Measurements from ENCODE around the gene GRIK5.

Gene GRIK5

DNA sequence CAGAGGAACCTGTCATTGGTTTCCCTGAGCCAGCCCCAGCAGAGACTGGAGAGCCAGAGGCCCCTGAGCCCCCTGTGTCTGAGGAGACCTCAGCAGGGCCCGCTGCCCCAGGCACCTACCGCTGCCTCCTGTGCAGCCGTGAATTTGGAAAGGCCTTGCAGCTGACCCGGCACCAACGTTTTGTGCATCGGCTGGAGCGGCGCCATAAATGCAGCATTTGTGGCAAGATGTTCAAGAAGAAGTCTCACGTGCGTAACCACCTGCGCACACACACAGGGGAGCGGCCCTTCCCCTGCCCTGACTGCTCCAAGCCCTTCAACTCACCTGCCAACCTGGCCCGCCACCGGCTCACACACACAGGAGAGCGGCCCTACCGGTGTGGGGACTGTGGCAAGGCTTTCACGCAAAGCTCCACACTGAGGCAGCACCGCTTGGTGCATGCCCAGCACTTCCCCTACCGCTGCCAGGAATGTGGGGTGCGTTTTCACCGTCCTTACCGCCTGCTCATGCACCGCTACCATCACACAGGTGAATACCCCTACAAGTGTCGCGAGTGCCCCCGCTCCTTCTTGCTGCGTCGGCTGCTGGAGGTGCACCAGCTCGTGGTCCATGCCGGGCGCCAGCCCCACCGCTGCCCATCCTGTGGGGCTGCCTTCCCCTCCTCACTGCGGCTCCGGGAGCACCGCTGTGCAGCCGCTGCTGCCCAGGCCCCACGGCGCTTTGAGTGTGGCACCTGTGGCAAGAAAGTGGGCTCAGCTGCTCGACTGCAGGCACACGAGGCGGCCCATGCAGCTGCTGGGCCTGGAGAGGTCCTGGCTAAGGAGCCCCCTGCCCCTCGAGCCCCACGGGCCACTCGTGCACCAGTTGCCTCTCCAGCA is 10.1 kb upstream of the GRIK5 start:
- no peak for DNase-seq (ENCODE audit: low read depth, low spot score)
- no peak overlapping the region for H3K4me3 ChIP-seq (ENCODE audit: low read length)

DNA sequence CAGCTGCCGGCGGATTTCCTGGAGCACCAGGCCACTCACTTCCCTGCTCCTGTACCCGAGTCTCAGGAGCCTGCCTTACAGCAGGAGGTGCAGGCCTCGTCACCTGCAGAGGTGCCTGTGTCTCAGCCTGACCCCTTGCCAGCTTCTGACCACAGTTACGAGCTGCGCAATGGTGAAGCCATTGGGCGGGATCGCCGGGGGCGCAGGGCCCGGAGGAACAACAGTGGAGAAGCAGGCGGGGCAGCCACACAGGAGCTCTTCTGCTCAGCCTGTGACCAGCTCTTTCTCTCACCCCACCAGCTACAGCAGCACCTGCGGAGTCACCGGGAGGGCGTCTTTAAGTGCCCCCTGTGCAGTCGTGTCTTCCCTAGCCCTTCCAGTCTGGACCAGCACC is 9.3 kb upstream of the GRIK5 start:
- no peak for DNase-seq (ENCODE audit: low read depth, low spot score)
- no peak overlapping the region for H3K4me3 ChIP-seq (ENCODE audit: low read length)

DNA sequence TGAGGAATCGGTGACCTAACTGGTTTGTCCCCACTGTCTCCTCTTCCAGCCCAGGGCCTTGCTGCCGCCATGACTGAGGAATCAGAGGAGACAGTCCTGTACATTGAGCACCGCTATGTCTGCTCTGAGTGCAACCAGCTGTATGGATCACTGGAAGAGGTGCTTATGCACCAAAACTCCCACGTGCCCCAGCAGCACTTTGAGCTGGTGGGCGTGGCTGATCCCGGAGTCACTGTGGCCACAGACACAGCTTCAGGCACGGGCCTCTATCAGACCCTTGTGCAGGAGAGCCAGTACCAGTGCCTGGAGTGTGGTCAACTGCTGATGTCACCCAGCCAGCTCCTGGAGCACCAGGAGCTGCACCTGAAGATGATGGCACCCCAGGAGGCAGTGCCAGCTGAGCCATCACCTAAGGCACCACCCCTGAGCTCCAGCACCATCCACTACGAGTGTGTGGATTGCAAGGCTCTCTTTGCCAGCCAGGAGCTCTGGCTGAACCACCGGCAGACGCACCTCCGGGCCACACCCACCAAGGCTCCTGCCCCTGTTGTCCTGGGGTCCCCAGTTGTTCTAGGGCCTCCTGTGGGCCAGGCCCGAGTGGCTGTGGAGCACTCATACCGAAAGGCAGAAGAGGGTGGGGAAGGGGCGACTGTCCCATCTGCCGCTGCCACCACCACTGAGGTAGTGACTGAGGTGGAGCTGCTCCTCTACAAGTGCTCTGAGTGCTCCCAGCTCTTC is 8.7 kb upstream of the GRIK5 start:
- H3K4me3 ChIP-seq (ENCODE audit: low read length) = no peak overlapping the region
- DNase-seq (ENCODE audit: low read depth, low spot score) = no peak

DNA sequence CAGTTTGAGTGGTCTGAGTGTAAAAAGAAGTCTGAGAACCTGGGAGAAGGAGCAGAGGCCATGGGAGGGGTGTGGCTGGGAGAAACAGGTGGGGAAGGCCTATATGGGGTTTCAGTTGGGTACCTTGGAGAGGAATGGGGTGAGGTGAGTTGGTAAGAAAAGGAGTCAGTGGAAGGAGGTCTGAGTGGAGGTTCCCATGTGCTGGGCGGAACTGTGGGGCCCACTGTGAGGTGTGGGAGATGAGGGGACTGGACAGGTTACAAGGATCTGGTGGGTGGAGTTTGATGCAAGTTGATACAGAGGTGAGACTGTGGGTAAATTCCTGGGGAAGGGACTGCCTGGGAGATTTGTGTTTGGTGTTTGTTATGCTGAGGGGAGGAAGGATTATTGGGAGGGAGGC is 8.1 kb upstream of the GRIK5 start:
- no peak for DNase-seq (ENCODE audit: low read depth, low spot score)
- H3K4me3 ChIP-seq (ENCODE audit: low read length) = no peak overlapping the region

DNA sequence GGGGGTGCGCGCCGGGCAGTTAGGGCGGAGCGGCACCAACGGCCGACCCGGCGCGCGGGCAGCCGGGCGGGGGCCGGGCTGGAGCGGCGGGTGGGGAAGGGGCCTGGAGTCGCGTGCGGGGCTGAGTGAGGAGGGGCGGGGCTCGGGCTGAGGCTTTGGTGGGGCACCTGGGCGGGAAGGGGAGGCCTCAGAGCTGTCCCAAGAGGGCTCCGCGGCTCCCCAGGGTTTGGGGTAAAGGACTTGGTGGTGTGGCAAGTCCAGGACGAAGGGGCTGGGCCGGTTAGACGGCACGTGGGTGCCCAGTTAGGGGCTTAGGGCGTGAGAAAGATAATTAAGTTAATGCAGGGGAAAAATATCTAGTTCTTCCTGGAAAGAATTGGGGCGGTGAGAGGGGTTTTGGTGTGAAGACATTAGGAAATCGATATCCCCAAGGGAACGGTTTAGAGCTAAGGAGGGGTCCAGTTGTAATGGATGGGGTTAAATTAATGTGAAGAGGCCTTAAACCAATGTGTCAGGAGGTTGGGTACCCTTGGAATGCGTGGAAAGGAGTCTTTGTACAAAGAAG is 6.5 kb upstream of the GRIK5 start:
- no peak for DNase-seq (ENCODE audit: low read depth, low spot score)
- H3K4me3 ChIP-seq (ENCODE audit: low read length) = peak overlapping the region; percentile 67

DNA sequence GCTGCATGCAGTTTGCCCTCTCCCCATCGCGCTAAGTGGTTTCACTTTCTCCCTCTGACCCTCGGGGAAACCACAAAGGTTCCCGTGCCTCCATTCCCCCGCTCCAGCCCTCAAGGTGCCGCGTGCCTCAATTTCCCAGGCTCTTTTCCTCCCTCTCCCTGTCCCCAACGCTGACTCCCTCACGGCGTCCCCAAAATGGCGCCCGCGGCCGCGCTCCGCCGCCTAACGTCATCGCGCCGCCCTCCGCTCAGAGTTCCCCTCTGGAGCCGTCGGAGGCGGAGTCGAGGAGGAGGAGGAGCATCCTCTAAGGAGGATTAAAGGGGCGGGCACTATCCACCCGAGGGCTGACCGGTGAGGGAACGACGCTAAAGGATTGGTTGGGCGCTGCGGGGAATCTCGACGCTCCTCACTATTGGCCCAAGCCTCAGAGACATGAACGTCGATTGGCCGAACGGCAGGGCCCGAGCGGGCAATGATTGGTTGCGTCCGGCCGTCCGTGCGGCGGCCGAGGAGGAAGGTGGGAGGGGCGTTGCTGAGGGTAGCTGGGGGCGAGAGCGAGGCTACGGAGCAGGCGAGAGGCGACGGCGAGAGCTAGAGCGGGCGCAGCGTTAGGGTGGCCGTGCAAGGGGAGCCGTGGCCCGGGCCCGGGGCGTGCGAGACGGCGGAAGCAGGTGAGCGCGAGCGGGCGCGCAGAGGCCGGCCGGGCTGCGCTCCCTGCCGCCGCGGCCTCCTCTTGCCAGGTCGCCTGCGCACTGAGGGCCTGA is 5.8 kb upstream of the GRIK5 start, which contains the start of gene ZNF574:
TSS of gene ZNF574 (plus strand) at position 551 of the 764 bp plus-strand sequence. CDS start 2,441 bp downstream, outside the sequence.
- peak within 1 kb of the TSS; percentile 67 for H3K4me3 ChIP-seq (ENCODE audit: low read length)
- peak; percentile 99 for DNase-seq (ENCODE audit: low read depth, low spot score)

DNA sequence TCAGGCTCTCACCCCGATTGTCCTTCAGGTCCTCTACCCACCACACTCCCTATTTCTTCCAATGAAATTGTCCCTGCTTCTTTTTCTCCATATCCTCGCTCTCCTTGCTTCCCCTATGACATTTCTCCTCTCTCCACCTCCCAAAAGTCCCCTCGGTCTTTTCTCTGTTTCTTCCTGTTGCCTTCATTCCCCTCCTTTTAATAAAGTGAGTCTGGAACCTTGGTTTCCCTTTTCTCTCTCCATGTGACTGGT is 5.3 kb upstream of the GRIK5 start:
- H3K4me3 ChIP-seq (ENCODE audit: low read length) = peak overlapping the region; percentile 67
- DNase-seq (ENCODE audit: low read depth, low spot score) = no peak

DNA sequence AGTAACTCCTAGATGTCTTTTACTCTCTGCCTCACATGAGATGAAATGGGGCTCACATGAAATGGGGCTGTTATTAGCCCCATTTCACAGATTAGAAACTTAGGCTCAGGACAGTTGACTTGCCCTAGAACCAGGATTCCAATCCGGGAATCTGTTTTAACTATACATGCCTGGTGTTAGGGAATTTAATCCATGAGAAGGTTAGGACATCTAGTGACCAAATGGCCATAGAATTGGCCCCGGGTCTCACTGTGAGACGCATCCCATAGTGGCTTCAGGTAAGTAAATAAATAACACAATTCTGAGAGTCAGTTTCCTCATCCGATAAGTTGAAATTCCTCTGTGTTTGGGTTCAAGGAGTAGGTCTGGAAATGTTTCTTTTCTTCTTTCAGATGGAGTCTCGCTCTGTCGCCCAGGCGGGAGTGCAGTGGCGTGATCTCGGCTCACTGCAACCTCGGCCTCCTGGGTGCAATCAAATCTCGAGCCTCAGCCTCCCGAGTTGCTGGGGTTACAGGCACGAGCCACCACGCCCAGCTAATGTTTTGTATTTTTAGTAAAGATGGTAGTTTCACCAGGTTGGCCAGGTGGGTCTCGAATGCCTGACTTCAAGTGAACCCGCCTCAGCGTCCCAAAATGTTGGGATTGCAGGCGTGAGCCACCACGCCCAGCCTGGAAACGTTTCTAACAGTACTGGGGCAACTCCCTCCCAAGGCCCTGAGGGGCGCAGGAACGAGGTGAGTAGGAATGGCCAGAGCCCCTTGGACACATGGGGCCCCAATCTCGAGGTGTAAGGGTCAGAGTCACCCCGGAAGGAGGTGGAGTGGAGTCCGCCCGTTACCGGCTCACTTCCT is 4.7 kb upstream of the GRIK5 start:
- peak overlapping the region; percentile 67 for H3K4me3 ChIP-seq (ENCODE audit: low read length)
- DNase-seq (ENCODE audit: low read depth, low spot score) = no peak

DNA sequence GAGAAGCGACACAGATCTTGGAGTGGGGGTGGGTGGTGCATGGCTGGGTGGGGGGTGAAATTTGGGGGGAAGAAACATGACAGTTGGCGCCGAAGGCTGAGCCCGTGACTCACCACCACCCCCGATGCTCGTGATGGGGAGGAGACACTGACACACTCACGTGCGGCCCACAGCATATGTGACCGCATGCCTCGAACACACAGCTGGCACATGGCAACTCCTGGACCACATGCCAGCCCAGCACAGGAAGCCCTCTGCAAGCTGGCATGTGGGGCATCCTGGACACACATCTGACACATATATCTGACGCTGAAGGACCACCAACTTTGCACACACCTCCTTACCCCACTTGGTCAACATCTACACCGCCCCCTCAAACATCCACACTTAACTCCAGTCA is 1.2 kb upstream of the GRIK5 start:
- DNase-seq (ENCODE audit: low read depth, low spot score) = no peak

DNA sequence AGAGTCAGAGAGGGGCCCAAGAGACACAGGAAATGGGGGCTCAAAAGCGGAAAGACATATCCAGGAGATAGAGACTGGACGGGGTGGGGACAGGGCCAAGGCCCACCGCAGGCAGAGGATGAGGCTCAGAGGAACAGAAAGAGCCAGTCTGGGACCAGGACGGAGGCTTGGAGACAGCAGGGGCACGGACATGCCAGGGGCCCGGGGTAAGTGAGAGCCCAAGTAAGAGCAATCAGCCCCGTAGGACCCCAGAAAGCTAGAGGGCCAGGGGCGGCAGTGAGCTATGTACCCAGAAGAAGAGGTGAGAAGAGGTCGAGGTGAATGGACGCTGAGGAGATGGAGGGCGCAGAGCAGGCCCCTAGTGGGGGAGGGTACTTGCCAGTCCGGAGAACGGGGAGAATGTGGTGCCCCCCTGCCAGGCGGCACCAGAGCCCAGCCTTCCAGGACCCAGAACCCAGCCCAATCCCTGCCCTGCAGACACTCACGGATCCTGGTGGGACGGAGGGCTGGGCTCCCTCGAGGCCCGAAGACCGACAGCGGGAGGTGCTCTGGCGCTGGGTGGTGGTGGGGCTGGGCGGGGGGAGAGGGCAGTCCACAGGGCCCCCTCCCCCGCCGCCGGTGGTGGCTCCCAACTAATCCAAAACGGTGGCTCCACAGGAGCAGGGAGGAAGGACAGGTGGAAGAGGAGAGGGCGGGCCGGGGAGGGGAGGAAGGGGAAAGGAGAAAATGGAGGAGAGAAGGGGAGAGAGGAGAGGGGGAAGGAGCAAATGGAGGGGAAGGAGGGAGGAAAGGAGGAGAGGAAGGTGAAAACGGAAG is 1.0 kb downstream of the GRIK5 start:
- DNase-seq (ENCODE audit: low read depth, low spot score) = no peak
- H3K4me3 ChIP-seq (ENCODE audit: low read length) = no peak overlapping the region

More for the DNA sequence above, 1.2 kb upstream of the GRIK5 start:
- no peak overlapping the region for H3K4me3 ChIP-seq (ENCODE audit: low read length)

DNA sequence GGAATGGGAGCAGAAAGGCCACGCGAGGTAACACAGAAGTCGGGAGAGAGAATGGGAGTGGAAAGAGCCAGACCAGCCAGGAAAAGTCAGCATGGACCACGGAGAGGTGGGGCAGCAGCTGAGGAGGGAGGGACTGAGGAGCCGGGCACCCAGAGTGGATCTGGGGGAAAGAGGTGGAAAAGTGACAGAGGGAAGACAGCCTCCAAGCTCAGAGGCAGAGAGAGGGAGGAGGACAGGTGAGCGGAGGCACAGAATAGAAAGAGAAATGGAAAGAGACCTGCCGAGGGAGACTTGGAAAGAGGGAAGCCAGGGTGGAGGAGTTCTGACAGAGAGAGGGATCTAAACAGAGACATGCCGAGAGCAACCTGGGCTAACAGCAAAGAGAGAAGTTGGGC is 1.6 kb downstream of the GRIK5 start:
- no peak overlapping the region for H3K4me3 ChIP-seq (ENCODE audit: low read length)
- DNase-seq (ENCODE audit: low read depth, low spot score) = no peak

DNA sequence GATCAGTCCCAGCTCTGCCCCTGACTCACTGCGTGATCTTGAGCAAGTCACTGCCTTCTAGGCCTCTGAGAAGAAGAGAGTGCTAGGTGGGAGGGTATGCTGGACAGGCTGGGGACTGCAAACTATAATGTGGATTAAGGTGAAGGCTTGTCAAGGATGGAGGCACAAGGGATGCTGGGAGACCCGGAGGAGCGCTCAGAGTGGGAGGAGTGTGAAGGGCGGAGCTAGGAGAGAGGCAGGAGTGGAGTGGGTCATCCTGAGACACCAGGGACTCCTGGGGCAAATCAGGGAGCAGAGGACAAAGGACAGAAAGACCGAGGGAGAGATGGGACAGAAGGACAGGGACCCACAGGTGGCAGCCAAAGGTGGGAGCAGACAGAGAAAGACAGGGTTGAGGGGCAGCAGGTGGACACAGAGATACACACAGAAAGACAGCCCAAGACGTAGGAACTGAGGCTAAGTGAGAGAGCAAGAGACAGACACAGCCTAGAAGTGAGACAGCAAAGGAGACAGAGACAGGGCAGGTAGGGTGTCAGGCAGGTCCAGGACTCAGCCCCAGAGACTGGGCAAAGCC is 2.6 kb downstream of the GRIK5 start:
- no peak overlapping the region for H3K4me3 ChIP-seq (ENCODE audit: low read length)
- DNase-seq (ENCODE audit: low read depth, low spot score) = no peak

DNA sequence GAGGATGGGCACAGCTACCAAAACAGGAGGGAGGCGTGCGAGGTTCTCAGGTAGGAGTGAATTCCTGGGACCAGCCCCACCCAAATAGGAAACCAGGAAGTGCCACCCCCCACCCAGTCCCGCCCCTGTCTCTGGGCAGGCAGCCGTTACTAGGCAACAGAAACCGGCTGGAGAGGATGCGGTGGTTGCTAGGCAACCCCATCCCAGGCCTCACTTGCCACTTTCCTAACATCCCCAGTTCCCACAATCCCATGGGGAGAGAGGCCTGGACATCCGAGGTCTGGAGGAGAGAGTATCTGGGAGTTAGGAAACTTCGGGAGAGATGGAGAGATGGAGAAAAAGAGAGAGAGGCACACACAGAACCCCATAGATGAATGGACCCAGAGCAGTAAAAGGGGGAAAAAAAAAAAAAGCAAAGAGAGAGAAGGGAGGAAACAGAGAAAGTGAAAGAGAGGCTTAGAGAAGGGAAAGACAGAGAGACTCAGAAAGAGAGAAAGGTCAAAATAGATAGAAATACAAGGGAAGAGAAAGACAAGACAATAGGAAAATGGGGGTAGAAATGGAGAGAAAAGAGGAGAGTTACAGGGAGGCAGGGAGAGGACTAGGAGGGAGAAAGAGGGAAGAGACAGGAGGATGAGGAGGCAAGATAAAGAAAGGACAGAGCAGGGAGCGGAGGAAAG is 3.8 kb downstream of the GRIK5 start:
- no peak overlapping the region for H3K4me3 ChIP-seq (ENCODE audit: low read length)
- DNase-seq (ENCODE audit: low read depth, low spot score) = peak; percentile 47

DNA sequence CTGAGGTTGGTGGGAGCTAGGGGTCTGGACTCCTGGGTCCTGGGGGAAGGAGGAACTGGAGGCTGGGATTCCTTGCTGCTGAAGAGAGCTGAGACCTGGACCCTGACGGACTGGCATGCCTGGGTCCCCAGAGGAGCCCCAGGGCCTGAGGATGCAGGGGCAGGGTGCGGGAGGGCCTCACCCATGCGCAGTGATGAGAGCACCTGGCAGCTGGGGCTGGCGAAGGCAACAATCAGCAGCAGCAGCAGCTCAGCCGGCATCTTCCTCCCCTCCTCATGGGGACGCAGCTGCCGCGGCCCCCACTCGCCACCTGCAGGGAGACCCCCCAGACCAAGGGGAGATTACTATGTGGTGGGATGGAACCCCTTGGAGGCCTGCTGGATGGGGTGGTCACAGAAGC is 4.5 kb downstream of the GRIK5 start:
- no peak for DNase-seq (ENCODE audit: low read depth, low spot score)

DNA sequence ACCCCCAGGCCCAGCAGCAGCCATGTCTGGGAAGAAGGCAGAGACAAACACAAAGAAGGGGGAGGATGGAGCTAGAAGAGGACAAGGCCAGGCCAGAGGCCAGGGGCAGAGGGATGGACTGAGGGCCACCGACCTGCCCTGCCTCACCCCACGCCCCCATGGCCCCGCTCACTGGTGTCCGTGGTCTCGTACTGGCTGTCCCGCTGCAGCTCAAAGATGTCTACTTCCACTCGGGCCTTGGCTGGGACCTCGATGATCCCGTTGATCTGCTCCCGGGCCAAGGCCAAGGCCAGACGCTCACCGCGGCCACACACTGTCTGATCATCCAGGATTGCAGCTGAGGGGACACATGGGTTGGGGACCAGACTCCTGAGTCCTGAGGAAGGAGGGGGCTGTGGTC is 5.0 kb downstream of the GRIK5 start:
- no peak overlapping the region for H3K4me3 ChIP-seq (ENCODE audit: low read length)
- no peak for DNase-seq (ENCODE audit: low read depth, low spot score)

More for the DNA sequence above, 4.5 kb downstream of the GRIK5 start:
- no peak overlapping the region for H3K4me3 ChIP-seq (ENCODE audit: low read length)

DNA sequence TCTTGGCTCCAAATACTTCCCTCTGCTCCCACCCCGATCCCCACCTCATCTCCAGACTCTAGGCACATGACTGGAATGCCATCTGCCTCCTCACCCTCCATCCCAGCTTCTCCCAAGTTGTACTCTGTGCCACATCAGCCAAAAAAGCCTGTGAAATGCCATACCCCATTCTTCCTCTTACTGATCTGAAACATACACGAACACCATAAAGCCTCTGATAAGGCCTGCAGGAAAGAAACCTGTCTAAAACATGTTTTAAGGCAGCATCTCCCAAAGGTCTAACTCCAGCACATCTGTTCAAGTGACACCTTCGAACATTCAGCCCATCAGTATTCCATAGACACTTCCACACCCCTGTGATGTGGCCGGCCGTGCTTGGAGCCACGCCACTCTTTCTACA is 5.6 kb downstream of the GRIK5 start:
- H3K4me3 ChIP-seq (ENCODE audit: low read length) = no peak overlapping the region
- DNase-seq (ENCODE audit: low read depth, low spot score) = no peak

DNA sequence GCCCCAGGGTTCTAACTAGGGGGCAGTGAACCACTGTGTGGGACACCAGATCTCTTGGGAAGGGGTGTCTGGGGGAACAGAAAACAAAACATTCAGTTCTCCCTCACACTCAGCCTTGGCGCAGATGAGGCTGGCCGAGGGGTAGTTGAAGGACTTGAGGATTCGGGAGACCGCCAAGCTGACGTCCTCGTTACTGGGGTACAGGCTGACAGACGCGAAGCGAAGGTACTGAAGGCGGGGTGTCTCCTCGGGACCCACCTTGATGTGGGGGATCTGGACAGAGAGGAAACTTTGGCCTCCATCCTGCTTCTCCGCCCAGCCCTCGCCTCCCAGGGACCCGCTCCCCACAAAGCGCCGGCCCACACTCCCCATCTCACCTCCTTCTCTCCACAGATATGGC is 7.6 kb downstream of the GRIK5 start:
- H3K4me3 ChIP-seq (ENCODE audit: low read length) = no peak overlapping the region
- no peak for DNase-seq (ENCODE audit: low read depth, low spot score)
